HG03039 (cell line): ENCODE results near the gene RASIP1.
"Not testable (repeated sequence)": the region's sequence is repeated elsewhere in the genome, so short reads cannot be mapped to it uniquely, and the experiment has no call there.

Experiments
- ATAC-seq: cut with Tn5 transposase; IDR thresholded peaks from one replicate; pipeline ENCODE4 v1.9.1; 2021; ENCODE audit warnings: mild to moderate bottlenecking, moderate library complexity; ENCODE audit not compliant: unreplicated experiment

The RASIP1 gene, protein sequence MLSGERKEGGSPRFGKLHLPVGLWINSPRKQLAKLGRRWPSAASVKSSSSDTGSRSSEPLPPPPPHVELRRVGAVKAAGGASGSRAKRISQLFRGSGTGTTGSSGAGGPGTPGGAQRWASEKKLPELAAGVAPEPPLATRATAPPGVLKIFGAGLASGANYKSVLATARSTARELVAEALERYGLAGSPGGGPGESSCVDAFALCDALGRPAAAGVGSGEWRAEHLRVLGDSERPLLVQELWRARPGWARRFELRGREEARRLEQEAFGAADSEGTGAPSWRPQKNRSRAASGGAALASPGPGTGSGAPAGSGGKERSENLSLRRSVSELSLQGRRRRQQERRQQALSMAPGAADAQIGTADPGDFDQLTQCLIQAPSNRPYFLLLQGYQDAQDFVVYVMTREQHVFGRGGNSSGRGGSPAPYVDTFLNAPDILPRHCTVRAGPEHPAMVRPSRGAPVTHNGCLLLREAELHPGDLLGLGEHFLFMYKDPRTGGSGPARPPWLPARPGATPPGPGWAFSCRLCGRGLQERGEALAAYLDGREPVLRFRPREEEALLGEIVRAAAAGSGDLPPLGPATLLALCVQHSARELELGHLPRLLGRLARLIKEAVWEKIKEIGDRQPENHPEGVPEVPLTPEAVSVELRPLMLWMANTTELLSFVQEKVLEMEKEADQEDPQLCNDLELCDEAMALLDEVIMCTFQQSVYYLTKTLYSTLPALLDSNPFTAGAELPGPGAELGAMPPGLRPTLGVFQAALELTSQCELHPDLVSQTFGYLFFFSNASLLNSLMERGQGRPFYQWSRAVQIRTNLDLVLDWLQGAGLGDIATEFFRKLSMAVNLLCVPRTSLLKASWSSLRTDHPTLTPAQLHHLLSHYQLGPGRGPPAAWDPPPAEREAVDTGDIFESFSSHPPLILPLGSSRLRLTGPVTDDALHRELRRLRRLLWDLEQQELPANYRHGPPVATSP

DNA sequence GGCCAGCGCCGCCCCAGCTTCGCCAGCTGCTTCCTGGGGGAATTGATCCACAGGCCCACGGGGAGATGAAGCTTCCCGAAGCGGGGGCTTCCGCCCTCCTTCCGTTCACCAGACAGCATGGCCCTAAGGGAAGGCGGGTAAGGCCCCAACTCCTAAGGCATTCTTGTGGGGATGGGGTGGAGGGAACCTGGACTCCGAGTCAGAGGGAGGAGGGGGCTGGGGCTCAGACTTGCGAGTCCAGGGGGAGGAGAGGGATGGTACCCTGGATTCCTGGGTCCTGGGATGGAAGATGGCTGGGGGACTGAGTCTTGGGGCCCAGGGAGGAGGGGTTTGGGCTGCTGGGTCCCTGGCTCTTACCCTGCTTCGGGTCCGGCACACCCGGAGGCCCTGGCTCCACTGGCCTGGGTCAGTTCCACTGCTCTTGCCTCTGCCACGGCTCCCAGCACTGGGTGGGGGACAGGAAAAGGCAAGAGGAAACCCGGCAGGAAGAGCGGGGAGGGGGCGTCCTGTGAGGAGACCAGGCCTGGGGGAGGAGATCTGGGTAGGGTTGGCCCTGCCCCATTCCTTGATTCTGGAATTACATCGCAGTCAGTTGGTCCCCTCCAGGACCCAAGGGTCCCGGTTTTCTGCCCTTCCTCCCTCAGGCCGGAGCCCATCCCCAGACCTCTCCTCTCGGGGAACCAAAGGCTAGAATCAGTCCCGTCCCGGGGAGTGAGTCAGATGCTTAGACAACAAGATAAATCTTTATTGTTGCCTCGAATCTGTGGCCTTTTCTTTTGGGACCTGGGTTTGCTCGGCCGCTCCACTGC lies at the start of gene RASIP1:
Gene RASIP1, minus strand, starts transcription at position 447 of the 809 bp plus-strand sequence. Its CDS starts 328 bp downstream, at position 119.
- no peak for ATAC-seq

DNA sequence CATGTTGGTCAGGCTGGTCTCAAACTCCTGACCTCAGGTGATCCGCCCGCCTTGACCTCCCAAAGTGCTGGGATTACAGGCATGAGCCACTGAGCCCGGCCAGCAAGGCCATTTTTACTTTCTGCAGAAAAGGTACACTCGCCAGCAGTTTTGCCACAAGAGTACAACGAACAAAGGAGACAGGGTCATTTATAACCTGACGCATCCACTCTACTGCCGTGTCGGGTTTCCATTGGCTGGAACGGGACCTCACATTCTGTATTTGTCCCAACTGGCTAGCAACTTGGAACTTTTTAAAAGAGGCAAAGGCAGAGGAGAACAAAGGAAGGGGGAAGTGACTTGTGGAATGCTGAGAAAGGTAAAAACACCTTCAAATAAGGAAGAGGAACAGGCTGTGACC lies 46.9 kb upstream of the RASIP1 start:
- ATAC-seq = not testable (repeated sequence)

DNA sequence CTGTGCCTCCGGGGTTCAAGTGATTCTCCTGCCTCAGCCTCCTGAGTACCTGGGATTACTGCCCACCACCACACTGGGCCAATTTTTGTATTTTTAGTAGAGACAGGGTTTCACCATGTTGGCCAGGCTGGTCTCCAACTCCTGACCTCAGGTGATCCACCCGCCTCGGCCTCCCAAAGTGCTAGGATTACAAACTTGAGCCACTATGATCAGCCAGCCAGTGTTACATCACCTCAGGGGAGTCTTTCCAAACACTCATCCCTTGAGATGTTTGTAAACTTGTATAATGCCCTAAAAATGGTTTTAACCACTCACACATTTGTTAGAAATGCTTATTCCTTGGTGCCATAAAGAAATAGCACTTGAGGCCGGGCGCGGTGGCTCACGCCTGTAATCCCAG lies 46.0 kb upstream of the RASIP1 start:
- ATAC-seq = not testable (repeated sequence)

DNA sequence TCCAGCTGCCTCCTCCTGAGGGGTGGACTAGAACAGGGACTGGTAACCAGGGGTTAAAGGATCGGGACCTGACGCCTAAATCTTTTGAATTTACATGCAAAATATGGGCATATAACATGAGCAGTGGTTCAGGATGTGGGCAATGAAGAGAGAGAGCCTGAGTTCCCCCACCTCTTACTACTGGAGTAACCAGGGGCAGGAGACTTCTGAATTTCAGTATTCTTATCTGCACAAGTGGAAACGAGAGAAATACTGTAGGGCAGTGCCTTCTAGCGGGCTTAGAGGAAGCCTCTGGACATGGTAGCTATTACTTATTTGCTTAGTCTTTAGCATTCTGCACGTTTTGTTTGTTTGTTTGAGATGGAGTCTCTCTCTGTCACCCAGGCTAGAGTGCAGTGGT lies 44.1 kb upstream of the RASIP1 start:
- ATAC-seq = no peak

DNA sequence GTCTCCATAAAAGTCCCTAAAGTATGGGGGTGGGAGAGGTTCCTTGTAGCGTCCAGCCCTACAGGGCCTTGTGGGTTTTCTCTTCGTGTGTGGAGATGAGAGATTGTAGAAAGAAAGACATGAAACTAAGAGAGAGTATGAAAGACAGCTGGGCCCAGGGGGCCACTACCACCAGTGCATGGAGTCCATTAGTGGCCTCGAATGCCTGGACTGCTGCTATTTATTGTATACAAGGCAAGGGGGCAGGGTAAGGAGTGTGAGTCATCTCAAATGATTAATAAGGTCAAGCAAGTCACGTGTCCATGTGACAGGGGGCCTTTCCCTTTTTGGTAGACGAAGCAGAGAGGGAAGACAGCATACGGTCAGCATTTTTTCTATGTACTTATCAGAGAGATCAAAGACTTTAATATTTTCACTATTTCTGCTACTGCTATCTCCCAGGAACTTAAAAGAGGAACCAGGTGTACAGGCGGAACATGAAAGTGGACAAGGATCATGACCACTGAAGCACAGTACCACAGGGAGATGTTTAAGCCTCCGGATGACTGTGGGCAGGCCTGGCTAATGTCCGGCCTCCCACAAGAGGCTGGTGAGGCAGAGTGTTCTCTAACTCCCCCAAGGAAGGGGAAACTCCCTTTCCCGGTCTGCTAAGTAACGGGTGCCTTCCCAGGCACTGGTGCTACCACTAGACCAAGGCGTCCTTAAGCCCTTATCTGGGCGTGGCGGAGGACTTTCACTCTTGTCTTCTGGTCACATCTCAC lies 40.4 kb upstream of the RASIP1 start:
- no peak for ATAC-seq

DNA sequence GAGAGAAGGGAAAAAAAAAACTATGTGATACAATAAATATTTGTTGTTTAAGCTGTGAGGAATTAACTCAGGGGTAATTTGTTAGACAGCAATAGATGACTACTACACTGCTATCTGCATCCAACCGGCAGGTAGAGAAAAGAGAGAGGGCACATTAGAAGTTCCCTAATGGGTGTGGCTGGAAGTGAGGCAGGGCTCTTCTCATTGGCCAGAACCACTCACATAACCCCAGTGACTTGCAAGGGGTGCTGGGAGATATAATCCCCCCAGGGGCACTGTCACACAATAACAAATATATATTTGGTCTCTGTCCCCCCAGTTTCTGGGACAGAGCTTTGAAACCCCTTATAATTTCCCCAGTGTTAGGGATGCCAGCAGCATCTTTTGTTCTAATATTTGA lies 39.2 kb upstream of the RASIP1 start:
- ATAC-seq = no peak

DNA sequence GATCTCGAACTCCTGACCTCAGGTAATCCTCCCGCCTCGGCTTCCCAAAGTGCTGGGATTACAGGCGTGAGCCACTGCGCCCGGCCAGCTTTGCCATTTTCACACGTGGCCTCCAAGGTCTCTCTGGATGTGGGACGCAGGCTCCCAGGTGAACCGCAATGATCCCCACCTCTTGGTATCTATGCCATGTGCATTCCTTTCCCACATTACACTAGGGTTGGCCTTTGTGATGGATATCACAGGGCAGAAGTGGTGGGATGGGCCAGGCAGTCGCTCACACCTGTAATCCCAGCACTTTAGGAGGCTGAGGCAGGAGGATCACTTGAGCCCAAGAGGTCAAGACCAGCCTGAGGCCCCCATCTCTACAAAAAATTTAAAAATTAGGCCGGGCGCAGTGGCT lies 37.3 kb upstream of the RASIP1 start:
- no peak for ATAC-seq

DNA sequence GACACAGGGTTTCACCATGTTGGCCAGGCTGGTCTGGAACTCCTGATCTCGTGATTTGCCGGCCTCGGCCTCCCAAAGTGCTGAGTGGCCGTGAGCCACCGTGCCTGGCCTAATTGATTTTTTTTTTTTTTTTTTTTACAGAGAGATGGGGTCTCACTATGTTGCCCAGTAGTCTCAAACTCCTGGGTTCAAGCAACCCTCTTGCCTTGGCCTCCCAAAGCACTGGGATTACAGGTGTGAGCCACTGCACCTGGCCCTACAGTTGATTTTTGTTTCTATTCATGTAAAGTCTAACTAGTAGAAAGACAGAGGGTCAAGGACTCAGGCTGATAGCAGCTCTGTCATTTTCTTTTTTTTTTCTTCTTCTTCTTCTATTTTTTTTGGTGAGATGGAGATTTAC lies 36.7 kb upstream of the RASIP1 start:
- no peak for ATAC-seq

DNA sequence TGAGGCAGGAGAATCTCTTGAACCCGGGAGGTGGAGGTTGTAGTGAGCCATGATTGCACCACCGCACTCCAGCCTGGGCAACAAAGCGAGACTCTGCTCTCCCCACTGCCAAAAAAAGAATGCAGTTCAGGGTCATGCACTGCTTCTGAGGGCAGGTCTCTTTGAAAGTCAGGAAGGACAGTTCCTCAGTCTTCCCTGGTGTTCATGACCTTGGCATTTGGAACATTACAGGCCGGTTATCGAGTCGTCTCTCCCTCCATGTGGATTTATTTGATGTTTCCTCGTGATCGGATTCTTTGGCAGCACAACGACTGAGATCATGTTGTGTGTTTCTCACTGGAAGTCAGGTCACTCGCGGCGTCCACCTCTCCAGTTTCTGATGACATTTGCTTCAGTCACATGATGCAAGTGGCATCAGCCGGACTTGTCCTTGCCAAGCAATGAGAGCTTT lies 32.1 kb upstream of the RASIP1 start:
- no peak for ATAC-seq

DNA sequence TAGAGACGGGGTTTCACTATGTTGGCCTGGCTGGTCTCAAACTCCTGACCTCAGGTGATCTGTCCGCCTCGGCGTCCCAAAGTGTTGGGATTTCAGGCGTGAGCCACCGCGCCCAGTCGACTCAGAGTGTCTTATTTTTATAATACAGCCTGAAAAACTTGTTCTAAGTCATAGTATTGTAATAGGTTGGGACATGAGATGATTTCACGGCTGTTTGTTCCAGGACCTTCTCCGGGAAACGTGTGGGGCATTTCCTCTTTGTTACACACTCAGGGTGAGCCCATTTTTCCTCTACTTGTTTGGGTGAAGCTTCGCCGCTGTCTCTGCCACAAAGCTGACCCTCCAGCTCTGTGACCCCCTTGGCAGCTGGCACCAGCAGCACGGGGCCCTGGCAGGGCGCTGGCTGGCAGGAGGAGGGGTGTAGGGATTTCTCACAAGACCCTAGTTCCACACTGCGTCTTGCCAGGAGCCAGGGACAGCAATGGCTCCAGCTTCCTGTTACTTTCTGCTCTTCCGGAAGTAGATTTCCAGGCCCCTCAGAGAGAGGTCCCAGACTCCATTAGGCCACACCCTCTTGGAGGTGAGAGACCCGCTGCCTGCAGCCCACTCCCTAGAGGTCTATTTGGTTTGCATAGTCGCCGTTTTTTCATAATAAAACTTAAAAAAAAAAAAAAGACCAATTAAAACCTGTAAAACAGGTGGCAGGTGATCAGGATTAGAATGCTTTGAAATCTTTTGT lies 30.5 kb upstream of the RASIP1 start:
- ATAC-seq = no peak

DNA sequence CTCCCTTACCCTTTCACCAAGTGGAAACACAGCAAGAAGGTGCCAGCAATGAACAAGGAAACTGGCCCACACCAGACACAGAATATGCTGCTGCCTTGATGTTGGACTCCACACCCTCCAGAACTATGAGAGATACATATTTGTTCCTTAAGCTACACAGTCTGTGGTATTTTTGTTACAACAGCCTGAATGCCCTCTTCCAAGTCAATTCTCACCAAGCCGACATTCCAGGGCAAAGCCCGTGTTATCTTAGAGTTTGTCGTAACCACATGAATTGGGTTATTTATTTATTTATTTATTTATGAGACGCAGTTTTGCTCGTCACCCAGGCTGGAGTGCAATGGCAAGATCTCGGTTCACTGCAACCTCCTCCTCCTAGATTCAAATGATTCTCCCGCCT lies 29.9 kb upstream of the RASIP1 start:
- no peak for ATAC-seq

DNA sequence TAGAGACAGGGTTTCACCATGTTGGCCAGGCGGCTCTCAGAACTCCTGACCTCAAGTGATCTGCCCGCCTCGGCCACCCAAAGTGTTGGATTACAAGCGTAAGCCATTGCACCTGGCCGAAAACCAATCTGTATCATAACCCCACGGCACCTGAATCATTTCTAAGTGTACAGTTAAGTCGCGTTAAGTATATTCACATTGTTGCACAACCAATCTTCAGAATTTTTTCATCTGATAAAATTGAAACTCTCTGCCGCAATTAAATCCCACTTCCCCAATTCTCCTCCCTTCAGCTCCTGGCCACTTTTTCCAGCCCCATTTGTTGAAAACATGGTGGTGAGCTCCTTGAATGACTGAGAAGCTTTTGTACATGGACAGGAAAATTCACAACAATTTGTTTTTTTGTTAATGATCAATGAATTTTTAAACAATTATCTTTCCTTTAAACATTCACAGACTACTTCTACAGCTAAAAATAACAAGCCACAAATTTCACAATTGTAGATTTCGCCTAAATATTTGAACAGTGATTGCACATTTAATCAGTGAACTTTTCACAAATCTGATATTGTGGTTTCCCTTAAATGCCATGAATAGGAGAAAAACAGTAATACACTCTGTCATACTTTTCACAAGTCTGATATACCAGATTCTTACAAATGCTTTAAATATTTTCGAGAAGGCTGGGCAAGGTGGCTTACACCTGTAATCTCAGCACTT lies 28.7 kb upstream of the RASIP1 start:
- ATAC-seq = no peak

DNA sequence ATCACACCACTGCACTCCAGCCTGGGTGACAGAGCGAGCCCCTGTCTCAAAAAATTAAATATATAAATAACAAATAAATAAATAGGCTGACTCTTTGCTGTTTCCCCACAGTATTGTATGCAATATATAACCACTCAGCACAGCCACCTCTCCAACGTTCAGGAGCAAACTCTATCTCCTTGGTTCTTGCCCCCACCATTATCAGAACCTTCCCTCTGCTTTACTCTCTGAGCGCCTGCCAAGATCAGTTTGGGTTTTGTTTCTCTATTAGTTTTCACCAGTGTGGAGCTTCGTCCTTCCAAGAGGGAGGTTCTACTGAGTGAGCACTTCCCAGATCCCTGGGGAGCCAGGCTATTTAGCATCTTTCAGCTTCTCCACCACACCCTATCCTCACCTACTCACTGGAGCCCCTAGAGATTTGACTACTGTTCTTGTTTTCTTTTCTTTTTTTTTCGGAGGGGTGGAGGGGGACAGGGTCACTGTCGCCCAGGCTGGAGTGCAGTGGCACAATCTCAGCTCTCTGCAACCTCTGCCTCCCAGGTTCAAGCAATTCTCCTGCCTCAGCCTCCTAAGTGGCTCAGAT lies 27.9 kb upstream of the RASIP1 start:
- not testable (repeated sequence) for ATAC-seq

DNA sequence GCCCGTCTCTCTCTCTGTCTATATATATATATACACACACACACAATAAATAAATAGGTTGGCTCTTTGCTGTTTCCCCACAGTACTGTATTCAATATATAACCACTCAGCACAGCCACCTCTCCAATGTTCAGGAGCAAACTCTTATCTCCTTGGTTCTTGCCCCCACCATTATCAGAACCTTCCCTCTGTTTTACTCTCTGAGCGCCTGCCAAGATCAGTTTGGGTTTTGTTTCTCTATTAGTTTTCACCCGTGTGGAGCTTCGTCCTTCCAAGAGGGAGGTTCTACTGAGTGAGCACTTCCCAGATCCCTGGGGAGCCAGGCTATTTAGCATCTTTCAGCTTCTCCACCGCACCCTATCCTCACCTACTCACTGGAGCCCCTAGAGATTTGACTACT lies 25.4 kb upstream of the RASIP1 start:
- not testable (repeated sequence) for ATAC-seq

DNA sequence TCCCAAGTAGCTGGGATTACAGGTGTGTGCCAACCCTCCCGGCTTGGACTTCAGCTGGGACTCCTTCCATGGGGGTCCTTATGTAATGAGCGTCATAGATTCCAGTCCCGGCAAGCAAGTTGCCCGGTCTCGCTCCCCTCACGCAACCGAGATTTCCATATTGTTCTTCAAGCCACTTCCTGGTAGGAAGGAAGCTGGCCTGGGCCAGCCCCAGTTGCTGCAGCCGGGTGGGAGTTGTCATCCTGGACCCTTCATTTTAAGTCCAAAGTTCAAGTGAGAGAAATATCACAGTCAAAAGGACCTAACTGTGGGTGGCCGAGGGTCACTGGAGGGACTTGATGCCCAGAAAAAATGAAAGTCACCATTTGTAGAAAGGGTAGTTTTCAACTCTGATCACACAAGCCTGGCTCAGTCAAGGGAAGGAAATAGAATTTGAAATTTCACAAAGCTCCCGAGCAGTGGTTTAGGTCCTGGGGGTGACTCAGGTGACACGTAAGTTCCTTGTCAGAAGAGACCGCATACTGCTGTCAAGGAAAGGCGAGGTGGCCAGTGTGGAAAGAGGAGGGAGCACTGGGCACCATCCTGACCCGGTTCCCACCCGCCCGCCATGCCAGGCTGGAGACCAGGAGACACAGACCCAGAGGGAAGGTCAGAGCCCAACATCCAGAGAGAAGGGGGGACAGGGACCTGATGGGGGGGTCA lies 20.2 kb upstream of the RASIP1 start:
- ATAC-seq = no peak

DNA sequence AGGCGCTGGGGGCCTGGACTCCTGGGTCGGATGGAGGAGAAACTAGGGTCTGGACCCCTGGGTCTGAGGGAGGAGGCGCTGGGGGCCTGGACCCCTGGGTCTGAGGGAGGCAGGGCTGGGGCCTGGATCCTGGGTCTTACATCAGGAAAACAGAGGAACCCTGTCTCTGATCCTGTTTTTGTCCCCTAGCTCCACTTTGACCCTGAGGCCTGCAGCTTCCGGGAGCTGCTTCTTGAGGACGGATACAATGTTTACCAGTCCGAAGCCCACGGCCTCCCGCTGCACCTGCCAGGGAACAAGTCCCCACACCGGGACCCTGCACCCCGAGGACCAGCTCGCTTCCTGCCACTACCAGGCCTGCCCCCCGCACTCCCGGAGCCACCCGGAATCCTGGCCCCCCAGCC lies 17.3 kb upstream of the RASIP1 start:
- ATAC-seq = no peak

DNA sequence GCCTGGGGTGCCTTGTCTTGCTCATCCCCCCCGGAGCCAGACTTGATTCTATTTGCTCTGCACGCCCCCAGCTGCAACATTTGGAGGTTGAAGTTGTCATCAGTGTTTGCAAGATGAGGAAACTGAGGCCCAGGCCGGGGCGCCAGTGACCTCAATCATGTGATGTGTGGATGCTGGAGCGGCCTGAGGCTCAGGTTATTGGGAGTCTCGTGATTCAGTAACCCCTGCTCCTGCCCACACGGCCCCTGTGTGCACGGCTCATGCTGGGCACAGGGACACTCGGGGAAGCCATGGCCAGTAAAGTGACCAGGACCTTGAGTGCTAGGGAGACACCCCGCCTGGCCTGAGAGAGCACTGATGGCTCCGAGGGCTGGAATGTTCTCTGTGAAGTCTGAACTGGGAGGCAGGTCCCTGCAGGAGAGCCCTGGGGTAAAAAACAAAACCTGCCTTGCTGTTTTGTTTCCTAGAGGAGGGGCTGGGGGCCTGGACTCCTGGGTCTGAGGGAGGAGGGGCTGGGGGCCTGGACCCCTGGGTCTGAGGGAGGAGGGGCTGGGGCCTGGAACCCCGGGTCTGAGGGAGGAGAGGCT lies 16.8 kb upstream of the RASIP1 start:
- no peak for ATAC-seq
